Measurements from ENCODE around the gene CARMIL1. TPM values are rescaled to one million over a fixed set of nuclear protein-coding genes. Genes with fewer than 3 reads are reported as not detected.
"Not testable (repeated sequence)": the region's sequence is repeated elsewhere in the genome, so short reads cannot be mapped to it uniquely, and the experiment has no call there.

The CARMIL1 gene
- total RNA-seq, 1 donor from 2014 or later, result 37.6 TPM

GRCh38 chr6:25585225-25585624, 306.1 kb downstream of the CARMIL1 start:
- peaks cover 33% of the 10 kb centered on the region for H3K36me3 ChIP-seq
- H3K27me3 ChIP-seq, result no peaks in the 10 kb centered on the region
- intact Hi-C loops (cut with DNase I), result no loop called here
- H3K4me3 ChIP-seq, result no peak overlapping the region
- DNase-seq, result no peak
- H3K9me3 ChIP-seq, result no peaks in the 10 kb centered on the region
- TF ChIP-seq CTCF (IDR thresholded peaks at IDR 0.05), result no peak
- no peak overlapping the region for H3K27ac ChIP-seq
- ATAC-seq, result no peak
- no peaks in the 10 kb centered on the region for H3K4me1 ChIP-seq

GRCh38 chr6:25586119-25586518, 306.9 kb downstream of the CARMIL1 start:
- H3K27ac ChIP-seq; H3K27me3 ChIP-seq; H3K4me1 ChIP-seq; ATAC-seq; H3K4me3 ChIP-seq; H3K9me3 ChIP-seq; DNase-seq; intact Hi-C loops (cut with DNase I): not testable (repeated sequence)
- peaks cover 29% of the 10 kb centered on the region for H3K36me3 ChIP-seq

GRCh38 chr6:25586927-25587326, 307.8 kb downstream of the CARMIL1 start:
- Histone ChIP-seq H3K27ac (no peak overlapping the region), H3K27me3 (no peaks in the 10 kb centered on the region), H3K9me3 (no peaks in the 10 kb centered on the region), H3K36me3 (peaks cover 20% of the 10 kb centered on the region), H3K4me1 (no peaks in the 10 kb centered on the region), H3K4me3 (no peak overlapping the region)
- DNase-seq (no peak), ATAC-seq (no peak)
- no peak for TF ChIP-seq CTCF (IDR thresholded peaks at IDR 0.05)
- intact Hi-C loops (cut with DNase I), result no loop called here

- no peak for TF ChIP-seq CTCF (IDR thresholded peaks at IDR 0.05)
- Histone ChIP-seq H3K27me3 (no peaks in the 10 kb centered on the region), H3K4me1 (no peaks in the 10 kb centered on the region), H3K9me3 (no peaks in the 10 kb centered on the region), H3K36me3 (peaks cover 34% of the 10 kb centered on the region), H3K4me3 (no peak overlapping the region), H3K27ac (no peak overlapping the region)
- ATAC-seq (no peak), DNase-seq (no peak)
- intact Hi-C loops (cut with DNase I), result no loop called here
These were observed 311.8 kb downstream of the CARMIL1 start for GRCh38 chr6:25590986-25591385.

- H3K4me1 ChIP-seq, result no peaks in the 10 kb centered on the region
- DNase-seq, result no peak
- no peak for ATAC-seq
- H3K4me3 ChIP-seq, result no peak overlapping the region
- H3K27me3 ChIP-seq, result no peaks in the 10 kb centered on the region
- H3K36me3 ChIP-seq, result peaks cover 29% of the 10 kb centered on the region
- no peak overlapping the region for H3K27ac ChIP-seq
- no peaks in the 10 kb centered on the region for H3K9me3 ChIP-seq
- no peak for TF ChIP-seq CTCF (IDR thresholded peaks at IDR 0.05)
- intact Hi-C loops (cut with DNase I), result no loop called here
These were observed 318.0 kb downstream of the CARMIL1 start for GRCh38 chr6:25596928-25597818.

GRCh38 chr6:25599516-25600085, 320.4 kb downstream of the CARMIL1 start:
- TF ChIP-seq CTCF (IDR thresholded peaks at IDR 0.05), result no peak
- no peak overlapping the region for H3K4me3 ChIP-seq
- peaks cover 19% of the 10 kb centered on the region for H3K36me3 ChIP-seq
- H3K9me3 ChIP-seq, result no peaks in the 10 kb centered on the region
- H3K27me3 ChIP-seq, result no peaks in the 10 kb centered on the region
- DNase-seq (no peak), ATAC-seq (no peak)
- H3K4me1 ChIP-seq, result no peaks in the 10 kb centered on the region
- no peak overlapping the region for H3K27ac ChIP-seq
- intact Hi-C loops (cut with DNase I), result no loop called here

All from upper lobe of right lung (tissue), 1 donor.